ENCODE results near the gene PCNX2. TPM values are rescaled to one million over a fixed set of nuclear protein-coding genes. Genes with fewer than 3 reads are reported as not detected.

The PCNX2 gene
- total RNA-seq, 1 donor from 2014 or later: 23.5 TPM

- Histone ChIP-seq H3K9ac (ENCODE audit: low read depth in 1 of 3, low read length in 3 of 3) (peak overlapping the region; percentile 79 to 95 (median 83)), H3K4me1 (ENCODE audit: control insufficient read depth in 3 of 3, insufficient read depth in 3 of 3, low read length in 3 of 3) (peaks cover 17 to 26% (median 23%) of the 10 kb centered on the region in 3 donors), H3K4me3 (ENCODE audit: low read length in 3 of 3) (peak overlapping the region; percentile 84 to 98 (median 84)), H3K27ac (ENCODE audit: low read depth, low read length) (peak overlapping the region; percentile 83), H3K36me3 (ENCODE audit: control insufficient read depth in 3 of 3, insufficient read depth in 3 of 3, low read length in 3 of 3) (no peaks in the 10 kb centered on the region), H3K9me3 (ENCODE audit: control insufficient read depth in 3 of 3, low read length in 3 of 3) (no peaks in the 10 kb centered on the region), H3K27me3 (ENCODE audit: control insufficient read depth in 3 of 3, insufficient read depth in 3 of 3, low read length in 3 of 3) (no peaks in the 10 kb centered on the region)
These were observed 345.8 kb downstream of the PCNX2 start for GRCh38 chr1:232949636-232950196.

GRCh38 chr1:232944347-232944746 is 351.2 kb downstream of the PCNX2 start:
- H3K27ac ChIP-seq (ENCODE audit: low read depth, low read length): no peak overlapping the region
- H3K9me3 ChIP-seq (ENCODE audit: control insufficient read depth in 3 of 3, low read length in 3 of 3): no peaks in the 10 kb centered on the region
- H3K36me3 ChIP-seq (ENCODE audit: control insufficient read depth in 3 of 3, insufficient read depth in 3 of 3, low read length in 3 of 3): no peaks in the 10 kb centered on the region
- H3K27me3 ChIP-seq (ENCODE audit: control insufficient read depth in 3 of 3, insufficient read depth in 3 of 3, low read length in 3 of 3): no peaks in the 10 kb centered on the region
- no peak overlapping the region for H3K9ac ChIP-seq (ENCODE audit: low read depth in 1 of 3, low read length in 3 of 3)
- no peaks in the 10 kb centered on the region for H3K4me1 ChIP-seq (ENCODE audit: control insufficient read depth in 3 of 3, insufficient read depth in 3 of 3, low read length in 3 of 3)
- no peak overlapping the region for H3K4me3 ChIP-seq (ENCODE audit: low read length in 3 of 3)

- no peak overlapping the region for H3K9ac ChIP-seq (ENCODE audit: low read depth in 1 of 3, low read length in 3 of 3)
- H3K36me3 ChIP-seq (ENCODE audit: control insufficient read depth in 3 of 3, insufficient read depth in 3 of 3, low read length in 3 of 3): no peaks in the 10 kb centered on the region
- H3K27ac ChIP-seq (ENCODE audit: low read depth, low read length): no peak overlapping the region
- no peaks in the 10 kb centered on the region for H3K27me3 ChIP-seq (ENCODE audit: control insufficient read depth in 3 of 3, insufficient read depth in 3 of 3, low read length in 3 of 3)
- no peak overlapping the region for H3K4me3 ChIP-seq (ENCODE audit: low read length in 3 of 3)
- no peaks in the 10 kb centered on the region for H3K9me3 ChIP-seq (ENCODE audit: control insufficient read depth in 3 of 3, low read length in 3 of 3)
- H3K4me1 ChIP-seq (ENCODE audit: control insufficient read depth in 3 of 3, insufficient read depth in 3 of 3, low read length in 3 of 3): no peaks in the 10 kb centered on the region
These were observed 351.8 kb downstream of the PCNX2 start for GRCh38 chr1:232943679-232944252.

GRCh38 chr1:232942413-232943294 is 352.9 kb downstream of the PCNX2 start:
- H3K9ac ChIP-seq (ENCODE audit: low read depth in 1 of 3, low read length in 3 of 3): no peak overlapping the region
- H3K9me3 ChIP-seq (ENCODE audit: control insufficient read depth in 3 of 3, low read length in 3 of 3): no peaks in the 10 kb centered on the region
- H3K36me3 ChIP-seq (ENCODE audit: control insufficient read depth in 3 of 3, insufficient read depth in 3 of 3, low read length in 3 of 3): no peaks in the 10 kb centered on the region
- no peak overlapping the region for H3K4me3 ChIP-seq (ENCODE audit: low read length in 3 of 3)
- H3K27ac ChIP-seq (ENCODE audit: low read depth, low read length): no peak overlapping the region
- no peaks in the 10 kb centered on the region for H3K27me3 ChIP-seq (ENCODE audit: control insufficient read depth in 3 of 3, insufficient read depth in 3 of 3, low read length in 3 of 3)
- H3K4me1 ChIP-seq (ENCODE audit: control insufficient read depth in 3 of 3, insufficient read depth in 3 of 3, low read length in 3 of 3): no peaks in the 10 kb centered on the region

- H3K4me1 ChIP-seq (ENCODE audit: control insufficient read depth in 3 of 3, insufficient read depth in 3 of 3, low read length in 3 of 3): no peaks in the 10 kb centered on the region
- no peak overlapping the region for H3K4me3 ChIP-seq (ENCODE audit: low read length in 3 of 3)
- H3K27ac ChIP-seq (ENCODE audit: low read depth, low read length): no peak overlapping the region
- H3K27me3 ChIP-seq (ENCODE audit: control insufficient read depth in 3 of 3, insufficient read depth in 3 of 3, low read length in 3 of 3): no peaks in the 10 kb centered on the region
- no peak overlapping the region for H3K9ac ChIP-seq (ENCODE audit: low read depth in 1 of 3, low read length in 3 of 3)
- H3K36me3 ChIP-seq (ENCODE audit: control insufficient read depth in 3 of 3, insufficient read depth in 3 of 3, low read length in 3 of 3): no peaks in the 10 kb centered on the region
- no peaks in the 10 kb centered on the region for H3K9me3 ChIP-seq (ENCODE audit: control insufficient read depth in 3 of 3, low read length in 3 of 3)
These were observed 355.3 kb downstream of the PCNX2 start for GRCh38 chr1:232940262-232940661.

- Histone ChIP-seq H3K4me1 (ENCODE audit: control insufficient read depth in 3 of 3, insufficient read depth in 3 of 3, low read length in 3 of 3) (no peaks in the 10 kb centered on the region), H3K27me3 (ENCODE audit: control insufficient read depth in 3 of 3, insufficient read depth in 3 of 3, low read length in 3 of 3) (no peaks in the 10 kb centered on the region), H3K36me3 (ENCODE audit: control insufficient read depth in 3 of 3, insufficient read depth in 3 of 3, low read length in 3 of 3) (no peaks in the 10 kb centered on the region), H3K4me3 (ENCODE audit: low read length in 3 of 3) (no peak overlapping the region), H3K9ac (ENCODE audit: low read depth in 1 of 3, low read length in 3 of 3) (no peak overlapping the region), H3K9me3 (ENCODE audit: control insufficient read depth in 3 of 3, low read length in 3 of 3) (no peaks in the 10 kb centered on the region), H3K27ac (ENCODE audit: low read depth, low read length) (no peak overlapping the region)
These were observed 355.8 kb downstream of the PCNX2 start for GRCh38 chr1:232939748-232940147.

GRCh38 chr1:232938926-232939325 is 356.6 kb downstream of the PCNX2 start:
- Histone ChIP-seq H3K27ac (ENCODE audit: low read depth, low read length) (no peak overlapping the region), H3K36me3 (ENCODE audit: control insufficient read depth in 3 of 3, insufficient read depth in 3 of 3, low read length in 3 of 3) (no peaks in the 10 kb centered on the region), H3K9ac (ENCODE audit: low read depth in 1 of 3, low read length in 3 of 3) (no peak overlapping the region), H3K4me1 (ENCODE audit: control insufficient read depth in 3 of 3, insufficient read depth in 3 of 3, low read length in 3 of 3) (no peaks in the 10 kb centered on the region), H3K4me3 (ENCODE audit: low read length in 3 of 3) (no peak overlapping the region), H3K9me3 (ENCODE audit: control insufficient read depth in 3 of 3, low read length in 3 of 3) (no peaks in the 10 kb centered on the region), H3K27me3 (ENCODE audit: control insufficient read depth in 3 of 3, insufficient read depth in 3 of 3, low read length in 3 of 3) (no peaks in the 10 kb centered on the region)

GRCh38 chr1:232937741-232938375 is 357.7 kb downstream of the PCNX2 start:
- no peak overlapping the region for H3K4me3 ChIP-seq (ENCODE audit: low read length in 3 of 3)
- no peaks in the 10 kb centered on the region for H3K4me1 ChIP-seq (ENCODE audit: control insufficient read depth in 3 of 3, insufficient read depth in 3 of 3, low read length in 3 of 3)
- H3K27ac ChIP-seq (ENCODE audit: low read depth, low read length): no peak overlapping the region
- H3K9ac ChIP-seq (ENCODE audit: low read depth in 1 of 3, low read length in 3 of 3): no peak overlapping the region
- H3K36me3 ChIP-seq (ENCODE audit: control insufficient read depth in 3 of 3, insufficient read depth in 3 of 3, low read length in 3 of 3): no peaks in the 10 kb centered on the region
- H3K27me3 ChIP-seq (ENCODE audit: control insufficient read depth in 3 of 3, insufficient read depth in 3 of 3, low read length in 3 of 3): no peaks in the 10 kb centered on the region
- H3K9me3 ChIP-seq (ENCODE audit: control insufficient read depth in 3 of 3, low read length in 3 of 3): no peaks in the 10 kb centered on the region

- Histone ChIP-seq H3K36me3 (ENCODE audit: control insufficient read depth in 3 of 3, insufficient read depth in 3 of 3, low read length in 3 of 3) (no peaks in the 10 kb centered on the region), H3K9me3 (ENCODE audit: control insufficient read depth in 3 of 3, low read length in 3 of 3) (no peaks in the 10 kb centered on the region), H3K27ac (ENCODE audit: low read depth, low read length) (no peak overlapping the region), H3K4me1 (ENCODE audit: control insufficient read depth in 3 of 3, insufficient read depth in 3 of 3, low read length in 3 of 3) (no peaks in the 10 kb centered on the region), H3K9ac (ENCODE audit: low read depth in 1 of 3, low read length in 3 of 3) (no peak overlapping the region), H3K4me3 (ENCODE audit: low read length in 3 of 3) (no peak overlapping the region), H3K27me3 (ENCODE audit: control insufficient read depth in 3 of 3, insufficient read depth in 3 of 3, low read length in 3 of 3) (no peaks in the 10 kb centered on the region)
These were observed 358.6 kb downstream of the PCNX2 start for GRCh38 chr1:232936941-232937340.

All from skeletal muscle tissue (tissue), 4 donors.